MV-4-11 (cell line): Measurements from ENCODE around the gene PCDH8.

Experiments
- DNase-seq: peaks from one replicate; lab custom pipeline; 2025; lab: John Stamatoyannopoulos, UW

The PCDH8 gene

GRCh38 chr13:52812941-52813340, 35.5 kb downstream of the PCDH8 start:
- DNase-seq = no peak

- no peak for DNase-seq
Observed at GRCh38 chr13:52811841-52812240, 36.6 kb downstream of the PCDH8 start.

- no peak for DNase-seq
Observed at GRCh38 chr13:52810526-52810925, 37.9 kb downstream of the PCDH8 start.

- no peak for DNase-seq
Observed at GRCh38 chr13:52810011-52810410, 38.4 kb downstream of the PCDH8 start.

GRCh38 chr13:52809310-52809769, 39.1 kb downstream of the PCDH8 start:
- peak; percentile 69 for DNase-seq

GRCh38 chr13:52808842-52809219, 39.6 kb downstream of the PCDH8 start:
- no peak for DNase-seq

- DNase-seq = no peak
Observed at GRCh38 chr13:52806029-52806428, 42.4 kb downstream of the PCDH8 start.

- no peak for DNase-seq
Observed at GRCh38 chr13:52804202-52804641, 44.2 kb downstream of the PCDH8 start.

GRCh38 chr13:52800856-52801255, 47.6 kb downstream of the PCDH8 start:
- DNase-seq = no peak

GRCh38 chr13:52798770-52799430, 49.5 kb downstream of the PCDH8 start:
- DNase-seq = no peak

GRCh38 chr13:52797176-52797575, 51.3 kb downstream of the PCDH8 start:
- DNase-seq = no peak

- DNase-seq = no peak
Observed at GRCh38 chr13:52794589-52794988, 53.9 kb downstream of the PCDH8 start.

- no peak for DNase-seq
Observed at GRCh38 chr13:52793515-52794061, 54.9 kb downstream of the PCDH8 start.
